Measurements from ENCODE around the gene CCL23. TPM values are rescaled to one million over a fixed set of nuclear protein-coding genes. Genes with fewer than 3 reads are reported as not detected.

Gene CCL23
- total and polyA plus RNA-seq, 9 of the 15 experiments (the other 6 are each of a cell fraction or from before 2014, with no cell fraction given) = not detected

DNA sequence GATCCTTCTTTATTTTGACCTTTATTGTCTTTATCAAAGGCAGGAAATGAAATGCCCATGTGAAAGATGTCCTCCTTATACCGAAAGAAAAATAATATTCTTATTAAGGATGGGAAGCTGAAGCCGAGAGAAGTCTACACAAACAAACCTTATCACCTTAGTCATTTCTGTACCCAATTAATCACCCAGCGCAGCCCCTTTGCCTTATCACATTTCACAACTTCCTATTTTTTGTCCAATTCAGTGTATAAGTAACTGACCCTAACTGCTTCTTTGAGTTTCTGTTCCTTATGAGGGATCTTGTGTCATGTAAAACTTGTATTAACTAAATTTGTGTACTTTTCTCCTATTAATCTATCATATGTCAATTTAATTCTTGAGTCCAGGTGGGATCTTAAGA is 16.4 kb upstream of the CCL23 start:
- intact Hi-C loops (cut with micrococcal nuclease) (no loop called here), in situ Hi-C loops (cut with MboI) (no loop called here)
- Histone ChIP-seq H3K9ac (ENCODE audit: insufficient read depth in 1 of 2, low read depth in 2 of 2, low read length in 2 of 2) (no peak overlapping the region), H3K79me2 (ENCODE audit: control insufficient read depth, insufficient read depth, low read length) (no peaks in the 10 kb centered on the region), H3K9me1 (ENCODE audit: control insufficient read depth, insufficient read depth, low read length) (no peaks in the 10 kb centered on the region), H3K36me3 (ENCODE audit: control insufficient read depth, insufficient read depth, low read length) (no peaks in the 10 kb centered on the region), H3K4me2 (ENCODE audit: insufficient read depth, low read length) (no peak overlapping the region), H3K4me3 (no peak overlapping the region), H3K27me3 (ENCODE audit: control insufficient read depth in 2 of 2, insufficient read depth in 2 of 2, low read length in 2 of 2) (no peaks in the 10 kb centered on the region; a peak in 2 of 5 replicates), H3K4me1 (replicated peaks in 1 of 2; ENCODE audit: control insufficient read depth in 2 of 2, insufficient read depth in 2 of 2, low read length in 2 of 2) (no peaks in the 10 kb centered on the region), H2AFZ (ENCODE audit: low read depth, low read length) (no peak overlapping the region), H3K27ac (ENCODE audit: extremely low read depth, low read depth, low read length) (no peak overlapping the region), H4K20me1 (replicated peaks; ENCODE audit: control insufficient read depth, insufficient read depth, low read length) (no peaks in the 10 kb centered on the region), H3K9me3 (replicated peaks; ENCODE audit: control insufficient read depth, insufficient read depth, low read depth, low read length) (no peaks in the 10 kb centered on the region)
- peak; percentile 66 for TF ChIP-seq MEIS2 (IDR thresholded peaks at IDR 0.05; ENCODE audit: partially characterized antibody)
- no peak for TF ChIP-seq ZNF3 (CRISPR knock-in tag; IDR thresholded peaks at IDR 0.05)
- TF ChIP-seq, protein P1, sequence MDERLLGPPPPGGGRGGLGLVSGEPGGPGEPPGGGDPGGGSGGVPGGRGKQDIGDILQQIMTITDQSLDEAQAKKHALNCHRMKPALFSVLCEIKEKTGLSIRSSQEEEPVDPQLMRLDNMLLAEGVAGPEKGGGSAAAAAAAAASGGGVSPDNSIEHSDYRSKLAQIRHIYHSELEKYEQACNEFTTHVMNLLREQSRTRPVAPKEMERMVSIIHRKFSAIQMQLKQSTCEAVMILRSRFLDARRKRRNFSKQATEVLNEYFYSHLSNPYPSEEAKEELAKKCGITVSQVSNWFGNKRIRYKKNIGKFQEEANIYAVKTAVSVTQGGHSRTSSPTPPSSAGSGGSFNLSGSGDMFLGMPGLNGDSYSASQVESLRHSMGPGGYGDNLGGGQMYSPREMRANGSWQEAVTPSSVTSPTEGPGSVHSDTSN (CRISPR knock-in tag; IDR thresholded peaks at IDR 0.05; ENCODE audit: low read depth) = no peak
- TF ChIP-seq, protein P1 (tag; conservative IDR thresholded peaks at IDR 0.05; ENCODE audit: low read depth) = peak; percentile 68
- CTCF ChIA-PET (ENCODE audit: low intra/inter-chr PET ratio) = no interaction called here
- ATAC-seq (no peak), DNase-seq (ENCODE audit: extremely low read depth in 1 of 4, low spot score in 3 of 4) (no peak), FAIRE-seq (no peak)
- POLR2A ChIA-PET = no interaction called here
- BruUV-seq (replicated peaks) = no TSS peak
- WGBS (ENCODE audit: insufficient coverage, low coverage, missing lambda C conversion rate) = 0% methylated on average over 3 of the region's 3 CpGs
